ENCODE data around the gene PAQR6. TPM values are rescaled to one million over a fixed set of nuclear protein-coding genes. Genes with fewer than 3 reads are reported as not detected.

The PAQR6 gene
- total and polyA plus RNA-seq, 10 of the 15 experiments (the other 5 are each of a cell fraction or from before 2014, with no cell fraction given): 0.42 to 4.5 (median 1.3) TPM

DNA sequence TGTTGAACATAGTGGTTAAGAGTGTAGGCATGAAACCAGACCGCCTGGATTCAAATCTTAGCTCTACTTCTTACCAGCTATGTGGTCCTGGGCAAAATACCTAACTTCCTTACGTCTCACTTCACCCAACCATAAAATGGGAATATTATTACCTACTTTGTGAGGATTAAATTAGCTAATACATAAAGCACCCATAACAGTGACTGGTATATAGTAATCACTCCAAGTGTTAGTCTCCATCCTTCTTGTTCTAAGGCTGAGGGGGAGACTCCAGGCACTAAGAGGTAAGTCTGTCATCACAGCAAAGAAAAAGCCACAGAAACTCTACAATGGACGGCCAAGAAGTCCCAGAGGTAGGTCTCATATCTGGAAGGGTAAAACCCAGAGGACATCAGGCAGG, 32.0 kb upstream of the PAQR6 start:
- Histone ChIP-seq H3K27ac (ENCODE audit: control insufficient read depth, insufficient read depth) (no peak overlapping the region), H3K9ac (ENCODE audit: control insufficient read depth, insufficient read depth, low read length) (no peak overlapping the region), H3K9me3 (replicated peaks; ENCODE audit: control insufficient read depth, insufficient read depth, low read length) (no peaks in the 10 kb centered on the region), H3K4me3 (peak overlapping the region; percentile 94; the same call in 1 of the 2 replicates), H3K79me2 (ENCODE audit: control insufficient read depth, insufficient read depth, low read length) (peaks cover 52% of the 10 kb centered on the region), H3K4me2 (ENCODE audit: control insufficient read depth, insufficient read depth) (peak overlapping the region; percentile 70; the same call in 1 of the 2 replicates), H2AFZ (ENCODE audit: control insufficient read depth, low read depth, low read length) (no peak overlapping the region), H4K20me1 (ENCODE audit: control insufficient read depth, insufficient read depth) (no peaks in the 10 kb centered on the region), H3K27me3 (replicated peaks in 1 of 2; ENCODE audit: control insufficient read depth in 2 of 2, insufficient read depth in 2 of 2, low read length in 1 of 2) (no peaks in the 10 kb centered on the region), H3K36me3 (ENCODE audit: control insufficient read depth in 2 of 2, insufficient read depth in 2 of 2, low read length in 1 of 2) (peaks cover 16 to 37% of the 10 kb centered on the region in 2 experiments), H3K4me1 (ENCODE audit: control insufficient read depth, insufficient read depth, low read length) (peaks cover 15% of the 10 kb centered on the region; the same call in 1 of the 2 replicates)
- WGBS (ENCODE audit: insufficient coverage, insufficient replicate concordance, low lambda C conversion rate, missing lambda C conversion rate): 55% methylated on average over 3 of the region's 3 CpGs
- no peak for ATAC-seq
- RAD21 ChIA-PET (ENCODE audit: unreplicated experiment): interaction anchor here (0.7 to 2.6 kb wide), 4 partner anchors 39 to 79 kb away, joined by 4 to 13 read pairs (median 8); partner anchors contain the start of gene PMF1
- BruUV-seq (replicated peaks): no TSS peak
- POLR2A ChIA-PET: interaction anchor here (1.1 to 2.3 kb wide), 4 partner anchors 8 to 210 kb away, joined by 3 to 12 read pairs (median 4); partner anchors contain the start of gene PMF1
- DNase-seq (ENCODE audit: low read depth, low spot score): no peak
- CTCF ChIA-PET: interaction anchor here (0.9 to 7.1 kb wide), 12 partner anchors 17 to 189 kb away, joined by 3 to 58 read pairs (median 4); partner anchors contain the start of genes CCT3 and TSACC
- FAIRE-seq: no peak
- SMC1A ChIA-PET (ENCODE audit: uncharacterized antibody, unreplicated experiment): interaction anchor here (0.9 to 4.7 kb wide), 11 partner anchors 9 to 134 kb away, joined by 3 to 39 read pairs (median 4); partner anchors contain the start of genes GLMP and PMF1
- intact Hi-C loops (cut with micrococcal nuclease; ENCODE audit: unreplicated experiment) (loop anchor here (10.0 kb wide), 1 partner anchor 185 kb away; no protein-coding TSS in a partner anchor), in situ Hi-C loops (cut with MboI) (no loop called here)
- TF ChIP-seq NFYB (IDR thresholded peaks at IDR 0.05; ENCODE audit: insufficient read depth, low read depth, low read length) (no peak), SMAD1 (IDR thresholded peaks at IDR 0.05; ENCODE audit: low read depth, partially characterized antibody) (no peak), RCOR1 (conservative IDR thresholded peaks at IDR 0.05; ENCODE audit: low read depth, low read length) (no peak), ZNF622 (IDR thresholded peaks at IDR 0.05) (no peak), MTA3 (IDR thresholded peaks at IDR 0.05; ENCODE audit: borderline replicate concordance, low read length) (no peak), POLR2A (IDR thresholded peaks at IDR 0.05; ENCODE audit: low read depth, low read length) (no peak), CREM (IDR thresholded peaks at IDR 0.05; ENCODE audit: low read depth) (no peak), ZNF24 (IDR thresholded peaks at IDR 0.05) (no peak), IRF3 (IDR thresholded peaks at IDR 0.05) (no peak), ZBTB40 (IDR thresholded peaks at IDR 0.05; ENCODE audit: borderline replicate concordance) (no peak)
- TF ChIP-seq, protein P1, sequence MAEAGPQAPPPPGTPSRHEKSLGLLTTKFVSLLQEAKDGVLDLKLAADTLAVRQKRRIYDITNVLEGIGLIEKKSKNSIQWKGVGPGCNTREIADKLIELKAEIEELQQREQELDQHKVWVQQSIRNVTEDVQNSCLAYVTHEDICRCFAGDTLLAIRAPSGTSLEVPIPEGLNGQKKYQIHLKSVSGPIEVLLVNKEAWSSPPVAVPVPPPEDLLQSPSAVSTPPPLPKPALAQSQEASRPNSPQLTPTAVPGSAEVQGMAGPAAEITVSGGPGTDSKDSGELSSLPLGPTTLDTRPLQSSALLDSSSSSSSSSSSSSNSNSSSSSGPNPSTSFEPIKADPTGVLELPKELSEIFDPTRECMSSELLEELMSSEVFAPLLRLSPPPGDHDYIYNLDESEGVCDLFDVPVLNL (IDR thresholded peaks at IDR 0.05; ENCODE audit: low read depth, low read length): no peak
- TF ChIP-seq, protein P2, sequence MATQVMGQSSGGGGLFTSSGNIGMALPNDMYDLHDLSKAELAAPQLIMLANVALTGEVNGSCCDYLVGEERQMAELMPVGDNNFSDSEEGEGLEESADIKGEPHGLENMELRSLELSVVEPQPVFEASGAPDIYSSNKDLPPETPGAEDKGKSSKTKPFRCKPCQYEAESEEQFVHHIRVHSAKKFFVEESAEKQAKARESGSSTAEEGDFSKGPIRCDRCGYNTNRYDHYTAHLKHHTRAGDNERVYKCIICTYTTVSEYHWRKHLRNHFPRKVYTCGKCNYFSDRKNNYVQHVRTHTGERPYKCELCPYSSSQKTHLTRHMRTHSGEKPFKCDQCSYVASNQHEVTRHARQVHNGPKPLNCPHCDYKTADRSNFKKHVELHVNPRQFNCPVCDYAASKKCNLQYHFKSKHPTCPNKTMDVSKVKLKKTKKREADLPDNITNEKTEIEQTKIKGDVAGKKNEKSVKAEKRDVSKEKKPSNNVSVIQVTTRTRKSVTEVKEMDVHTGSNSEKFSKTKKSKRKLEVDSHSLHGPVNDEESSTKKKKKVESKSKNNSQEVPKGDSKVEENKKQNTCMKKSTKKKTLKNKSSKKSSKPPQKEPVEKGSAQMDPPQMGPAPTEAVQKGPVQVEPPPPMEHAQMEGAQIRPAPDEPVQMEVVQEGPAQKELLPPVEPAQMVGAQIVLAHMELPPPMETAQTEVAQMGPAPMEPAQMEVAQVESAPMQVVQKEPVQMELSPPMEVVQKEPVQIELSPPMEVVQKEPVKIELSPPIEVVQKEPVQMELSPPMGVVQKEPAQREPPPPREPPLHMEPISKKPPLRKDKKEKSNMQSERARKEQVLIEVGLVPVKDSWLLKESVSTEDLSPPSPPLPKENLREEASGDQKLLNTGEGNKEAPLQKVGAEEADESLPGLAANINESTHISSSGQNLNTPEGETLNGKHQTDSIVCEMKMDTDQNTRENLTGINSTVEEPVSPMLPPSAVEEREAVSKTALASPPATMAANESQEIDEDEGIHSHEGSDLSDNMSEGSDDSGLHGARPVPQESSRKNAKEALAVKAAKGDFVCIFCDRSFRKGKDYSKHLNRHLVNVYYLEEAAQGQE (IDR thresholded peaks at IDR 0.05; ENCODE audit: low read depth, low read length): no peak
- TF ChIP-seq, protein P3, sequence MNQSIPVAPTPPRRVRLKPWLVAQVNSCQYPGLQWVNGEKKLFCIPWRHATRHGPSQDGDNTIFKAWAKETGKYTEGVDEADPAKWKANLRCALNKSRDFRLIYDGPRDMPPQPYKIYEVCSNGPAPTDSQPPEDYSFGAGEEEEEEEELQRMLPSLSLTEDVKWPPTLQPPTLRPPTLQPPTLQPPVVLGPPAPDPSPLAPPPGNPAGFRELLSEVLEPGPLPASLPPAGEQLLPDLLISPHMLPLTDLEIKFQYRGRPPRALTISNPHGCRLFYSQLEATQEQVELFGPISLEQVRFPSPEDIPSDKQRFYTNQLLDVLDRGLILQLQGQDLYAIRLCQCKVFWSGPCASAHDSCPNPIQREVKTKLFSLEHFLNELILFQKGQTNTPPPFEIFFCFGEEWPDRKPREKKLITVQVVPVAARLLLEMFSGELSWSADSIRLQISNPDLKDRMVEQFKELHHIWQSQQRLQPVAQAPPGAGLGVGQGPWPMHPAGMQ (IDR thresholded peaks at IDR 0.05; ENCODE audit: borderline replicate concordance): no peak

Measured in GM12878 (cell line).